GM13977 (cell line): ENCODE results near the gene AKAP8L.

Source experiments
- DNase-seq: peaks from one replicate; pipeline ENCODE4 v3.0.0; 2012; ENCODE audit warnings: low spot score
- CTCF ChIP-seq: IDR thresholded peaks from 2 replicates; pipeline ENCODE4 v1.5.1; 2012; ENCODE audit warnings: mild to moderate bottlenecking, control low read depth; ENCODE audit not compliant: insufficient read depth; ENCODE audit errors: extremely low read depth, missing control alignments
- in situ Hi-C: fragments of 300-500 bp; cut with MboI; formaldehyde crosslinking; loops from one replicate; pipeline ENCODE4 v1.12.0; 2022; ENCODE audit warnings: low sequenced_read_pairs, low pct_unique_long_range_greater_than_20kb, mixed read lengths, inconsistent platforms; ENCODE audit not compliant: unreplicated experiment

AKAP8L gene

GRCh38 chr19:15438124-15438496 lies 19.3 kb upstream of the AKAP8L start:
- TF ChIP-seq CTCF, result no peak
- in situ Hi-C loops, result no loop called here
- no peak for DNase-seq

- in situ Hi-C loops, result no loop called here
- no peak for TF ChIP-seq CTCF
- no peak for DNase-seq
Measured at GRCh38 chr19:15437355-15438123, 18.8 kb upstream of the AKAP8L start.

DNA sequence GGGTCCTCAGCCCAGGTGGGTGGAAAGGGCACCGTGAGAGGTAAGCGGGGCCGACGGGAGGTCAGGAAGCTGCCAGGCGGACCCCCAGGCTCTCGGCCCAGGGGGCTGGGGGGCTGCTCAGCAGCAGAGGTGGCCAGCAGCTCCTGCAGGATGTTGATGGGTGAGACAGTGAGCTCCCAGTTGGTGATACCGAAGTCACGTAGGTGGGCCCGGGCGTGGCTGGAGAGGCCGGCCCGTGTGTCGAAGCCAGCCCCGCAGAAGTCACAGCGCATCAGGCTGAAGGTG lies 18.0 kb upstream of the AKAP8L start:
- DNase-seq, result no peak
- in situ Hi-C loops, result no loop called here
- no peak for TF ChIP-seq CTCF

- no peak for TF ChIP-seq CTCF
Measured at GRCh38 chr19:15436012-15436825, 17.4 kb upstream of the AKAP8L start.

DNA sequence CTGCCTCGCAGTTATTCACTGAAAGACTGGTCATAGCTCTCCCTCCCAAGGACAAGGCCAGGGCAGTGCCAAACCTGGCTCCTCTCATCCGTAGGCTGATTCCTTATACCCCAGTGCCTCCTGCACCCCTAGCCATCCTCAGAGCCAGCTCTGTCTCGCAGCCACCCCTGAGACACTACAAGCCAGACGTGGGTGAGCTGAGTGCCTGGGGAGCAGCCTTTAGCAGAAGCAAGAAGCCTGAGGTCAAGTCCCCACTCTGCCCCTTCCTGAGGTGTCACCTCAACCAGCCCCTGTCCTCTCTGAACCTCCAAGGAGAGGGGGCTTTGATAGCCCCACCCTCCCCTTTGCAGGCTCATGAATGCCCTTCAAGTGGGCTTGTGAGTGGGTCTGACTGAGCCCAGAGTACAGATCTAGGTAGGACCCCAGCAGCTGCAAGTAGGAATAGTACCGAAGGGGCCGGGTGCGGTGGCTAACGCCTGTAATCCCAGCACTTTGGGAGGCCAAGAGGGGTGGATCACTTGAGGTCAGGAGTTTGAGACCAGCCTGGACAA lies 14.8 kb upstream of the AKAP8L start:
- in situ Hi-C loops, result no loop called here
- DNase-seq, result no peak
- TF ChIP-seq CTCF, result no peak

More at GRCh38 chr19:15436012-15436825, 17.4 kb upstream of the AKAP8L start:
- in situ Hi-C loops, result no loop called here
- DNase-seq, result no peak

- in situ Hi-C loops, result no loop called here
- peak; percentile 100 for DNase-seq
- TF ChIP-seq CTCF, result no peak
Measured at GRCh38 chr19:15432629-15433518, 14.1 kb upstream of the AKAP8L start.
